Measurements from ENCODE around the gene GDPD5. TPM values are rescaled to one million over a fixed set of nuclear protein-coding genes. Genes with fewer than 3 reads are reported as not detected.

GDPD5 gene
- polyA plus RNA-seq, 1 experiment = 1.4 TPM

DNA sequence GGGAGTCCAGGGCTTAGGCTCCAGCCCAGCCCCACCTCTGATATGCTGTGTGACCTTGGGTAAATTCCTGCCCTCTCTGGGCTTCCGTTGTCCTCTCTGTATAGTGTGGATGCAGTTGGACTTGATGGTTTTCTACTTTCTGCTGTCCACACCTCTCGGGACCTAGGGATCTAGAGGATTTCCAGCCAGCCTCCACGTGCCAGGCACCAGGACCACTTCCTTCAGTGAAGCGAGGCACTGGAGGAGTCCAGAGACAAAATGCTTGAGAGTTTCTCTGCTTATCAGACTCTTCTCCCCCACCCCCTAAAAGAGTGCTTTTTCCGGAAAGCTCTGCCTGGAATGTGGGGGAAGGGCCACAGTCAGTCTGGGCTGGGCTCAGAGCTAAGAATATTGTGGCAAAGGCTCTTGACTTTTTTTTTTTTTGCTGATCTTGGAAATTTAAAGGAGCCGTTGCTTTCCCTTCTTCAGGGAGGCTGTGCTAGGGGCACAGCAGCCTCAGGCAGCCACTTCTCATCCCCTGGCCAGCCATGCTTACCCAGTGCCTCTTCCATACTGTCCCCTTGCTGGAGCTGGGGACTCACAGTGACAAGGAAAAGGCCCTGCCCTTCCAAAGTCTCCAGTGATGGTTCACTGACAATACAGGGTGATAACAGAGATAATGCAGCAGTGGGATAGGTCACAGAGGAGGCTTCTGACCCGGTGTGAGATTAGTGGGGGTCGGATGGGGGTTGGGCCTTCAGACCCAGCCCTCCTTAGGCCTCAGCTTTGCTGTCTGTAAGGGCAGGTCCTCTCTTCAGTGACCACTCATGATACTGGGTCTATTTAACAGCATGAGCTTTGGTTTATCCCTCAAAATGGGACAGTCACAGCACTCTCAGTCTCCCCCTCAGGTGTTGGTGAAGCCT is 33.5 kb upstream of the GDPD5 start:
- CTCF ChIA-PET = interaction anchor here (0.6 to 1.2 kb wide), 5 partner anchors 12 to 648 kb away, joined by 3 to 4 read pairs (median 3); no protein-coding TSS in a partner anchor
- TF ChIP-seq, protein P1, sequence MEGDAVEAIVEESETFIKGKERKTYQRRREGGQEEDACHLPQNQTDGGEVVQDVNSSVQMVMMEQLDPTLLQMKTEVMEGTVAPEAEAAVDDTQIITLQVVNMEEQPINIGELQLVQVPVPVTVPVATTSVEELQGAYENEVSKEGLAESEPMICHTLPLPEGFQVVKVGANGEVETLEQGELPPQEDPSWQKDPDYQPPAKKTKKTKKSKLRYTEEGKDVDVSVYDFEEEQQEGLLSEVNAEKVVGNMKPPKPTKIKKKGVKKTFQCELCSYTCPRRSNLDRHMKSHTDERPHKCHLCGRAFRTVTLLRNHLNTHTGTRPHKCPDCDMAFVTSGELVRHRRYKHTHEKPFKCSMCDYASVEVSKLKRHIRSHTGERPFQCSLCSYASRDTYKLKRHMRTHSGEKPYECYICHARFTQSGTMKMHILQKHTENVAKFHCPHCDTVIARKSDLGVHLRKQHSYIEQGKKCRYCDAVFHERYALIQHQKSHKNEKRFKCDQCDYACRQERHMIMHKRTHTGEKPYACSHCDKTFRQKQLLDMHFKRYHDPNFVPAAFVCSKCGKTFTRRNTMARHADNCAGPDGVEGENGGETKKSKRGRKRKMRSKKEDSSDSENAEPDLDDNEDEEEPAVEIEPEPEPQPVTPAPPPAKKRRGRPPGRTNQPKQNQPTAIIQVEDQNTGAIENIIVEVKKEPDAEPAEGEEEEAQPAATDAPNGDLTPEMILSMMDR (IDR thresholded peaks at IDR 0.05; ENCODE audit: low read depth, low read length) = no peak
- DNase-seq (ENCODE audit: low read depth, low spot score) = no peak
- Histone ChIP-seq H3K4me3 (ENCODE audit: low read depth, low read length) (peak overlapping the region; percentile 49), H3K27me3 (ENCODE audit: control insufficient read depth, insufficient read depth, low read length) (no peaks in the 10 kb centered on the region), H3K9me3 (ENCODE audit: control insufficient read depth, insufficient read depth, low read length) (no peaks in the 10 kb centered on the region; the same call in 1 of the 2 replicates), H3K27ac (ENCODE audit: low read depth, low read length) (peak overlapping the region; percentile 91)
- POLR2A ChIA-PET = interaction anchor here (0.6 to 5.8 kb wide), 7 partner anchors 9 to 544 kb away, joined by 3 to 85 read pairs (median 5); no protein-coding TSS in a partner anchor

DNA sequence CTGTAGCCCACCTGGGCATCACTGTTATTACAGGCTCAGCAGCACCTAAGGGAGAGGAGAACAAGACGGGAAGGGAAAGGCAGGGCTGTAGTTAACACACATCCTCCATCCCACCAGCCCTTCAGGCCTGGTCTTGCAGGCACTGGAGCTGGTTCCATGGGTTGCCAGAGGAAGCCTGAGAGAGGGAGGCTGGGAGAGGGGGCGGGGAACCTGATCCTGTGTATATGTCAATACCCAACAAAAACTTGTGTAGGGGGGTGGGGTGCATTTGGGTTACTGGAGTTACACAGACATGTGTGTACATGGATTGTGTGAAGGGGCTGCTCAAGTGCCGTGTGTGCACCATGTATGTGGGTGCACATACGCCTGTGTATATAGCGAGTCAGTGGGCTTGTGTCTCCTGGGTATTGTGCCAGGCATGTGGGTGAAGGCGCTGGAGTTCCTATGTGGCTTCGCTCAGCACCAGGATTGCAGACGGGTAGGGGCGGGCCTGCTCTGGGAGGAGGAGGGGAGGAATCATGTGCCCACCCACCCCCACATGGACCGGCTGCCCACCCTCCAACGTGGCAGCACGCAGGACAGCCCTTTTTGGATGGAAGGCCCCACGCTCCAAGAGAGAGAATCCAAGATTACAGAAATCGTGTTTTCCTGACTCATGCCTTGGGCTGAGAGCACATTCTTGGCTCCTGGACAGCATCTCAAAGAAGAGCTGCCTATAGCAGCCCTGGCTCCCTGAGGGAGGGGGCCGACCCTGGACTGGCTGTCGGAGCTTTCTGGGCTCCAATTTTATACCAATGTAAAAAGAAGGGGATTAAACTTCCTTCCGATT is 32.1 kb upstream of the GDPD5 start:
- Histone ChIP-seq H3K4me3 (ENCODE audit: low read depth, low read length) (peak overlapping the region; percentile 49; the same call in 1 of the 2 replicates), H3K9me3 (ENCODE audit: control insufficient read depth, insufficient read depth, low read length) (no peaks in the 10 kb centered on the region; the same call in 1 of the 2 replicates), H3K27ac (ENCODE audit: low read depth, low read length) (peak overlapping the region; percentile 91), H3K27me3 (ENCODE audit: control insufficient read depth, insufficient read depth, low read length) (no peaks in the 10 kb centered on the region)
- TF ChIP-seq, protein P1 (IDR thresholded peaks at IDR 0.05; ENCODE audit: low read depth, low read length) = no peak
- POLR2A ChIA-PET = interaction anchor here (1.6 to 5.8 kb wide), 2 partner anchors 10 to 17 kb away, joined by 11 to 85 read pairs; no protein-coding TSS in a partner anchor
- peak; percentile 86 for DNase-seq (ENCODE audit: low read depth, low spot score)
- CTCF ChIA-PET = interaction anchor here (1.0 to 1.2 kb wide), 2 partner anchors 11 to 26 kb away, joined by 3 to 4 read pairs; no protein-coding TSS in a partner anchor

DNA sequence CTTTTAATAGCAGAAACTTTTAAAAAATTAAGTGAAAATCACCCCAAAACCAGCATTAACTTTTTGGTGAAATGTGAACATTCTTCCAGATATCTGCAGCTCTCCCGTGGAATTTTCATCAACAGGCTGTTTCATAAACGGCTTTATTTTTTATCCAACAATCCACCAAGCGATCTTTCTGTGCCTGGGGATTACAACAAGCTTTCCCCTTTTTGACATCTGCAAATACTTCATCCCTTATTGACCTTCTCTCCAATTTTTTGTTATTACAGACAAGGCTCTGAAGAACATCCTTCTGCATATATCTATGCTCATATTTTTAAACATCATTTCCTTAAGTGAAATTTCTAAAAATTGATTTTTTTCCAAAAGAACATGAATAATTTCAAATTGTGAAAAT is 30.5 kb upstream of the GDPD5 start:
- no peak overlapping the region for H3K4me3 ChIP-seq (ENCODE audit: low read depth, low read length)
- no peak overlapping the region for H3K27ac ChIP-seq (ENCODE audit: low read depth, low read length)
- DNase-seq (ENCODE audit: low read depth, low spot score) = no peak
- ChIA-PET POLR2A (no interaction called here), CTCF (no interaction called here)
- TF ChIP-seq, protein P1 (IDR thresholded peaks at IDR 0.05; ENCODE audit: low read depth, low read length) = no peak
- H3K27me3 ChIP-seq (ENCODE audit: control insufficient read depth, insufficient read depth, low read length) = no peaks in the 10 kb centered on the region
- no peaks in the 10 kb centered on the region for H3K9me3 ChIP-seq (ENCODE audit: control insufficient read depth, insufficient read depth, low read length)

DNA sequence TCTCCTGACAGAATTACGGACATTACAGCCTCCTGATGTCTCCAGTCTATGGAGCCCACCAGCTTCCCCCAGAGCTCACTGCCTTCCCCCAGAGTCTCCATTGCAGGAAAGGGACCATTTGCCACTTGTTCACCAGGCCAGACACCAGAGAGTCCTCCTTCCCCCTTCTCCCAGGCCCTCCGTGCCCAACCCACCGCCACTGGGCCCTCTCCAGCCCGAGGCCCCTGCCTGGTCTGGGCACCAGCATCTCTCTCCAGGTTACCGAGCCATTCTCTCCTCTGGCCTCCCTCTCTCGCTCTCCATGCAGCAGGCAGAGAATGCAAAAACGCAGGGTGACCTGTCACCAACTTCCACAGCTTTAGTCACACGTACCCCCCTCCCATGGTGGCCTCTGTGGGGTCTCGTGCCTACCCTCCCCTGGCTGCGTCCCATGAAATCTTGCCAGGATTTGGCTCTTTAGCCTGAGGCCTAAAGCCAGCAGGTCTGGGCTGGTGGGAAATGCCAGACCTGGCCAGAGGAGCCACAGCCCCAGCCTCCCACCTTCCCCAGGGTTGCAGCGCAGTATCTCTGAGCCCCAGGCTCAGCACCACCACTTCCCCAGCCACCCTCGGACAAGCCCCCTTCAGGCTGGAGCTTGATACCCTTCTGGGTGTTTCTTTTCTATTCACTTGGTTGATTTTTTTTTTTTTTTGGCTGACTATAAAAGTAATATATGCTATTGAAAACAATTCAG is 29.5 kb upstream of the GDPD5 start:
- POLR2A ChIA-PET = interaction anchor here (1.2 to 2.7 kb wide), 7 partner anchors 10 to 215 kb away, joined by 4 to 120 read pairs (median 7); partner anchors contain the start of gene SERPINH1
- H3K4me3 ChIP-seq (ENCODE audit: low read depth, low read length) = peak overlapping the region; percentile 52
- peak overlapping the region; percentile 97 for H3K27ac ChIP-seq (ENCODE audit: low read depth, low read length)
- TF ChIP-seq, protein P1 (IDR thresholded peaks at IDR 0.05; ENCODE audit: low read depth, low read length) = no peak
- no peaks in the 10 kb centered on the region for H3K9me3 ChIP-seq (ENCODE audit: control insufficient read depth, insufficient read depth, low read length)
- CTCF ChIA-PET = interaction anchor here (1.2 to 1.3 kb wide), 2 partner anchors 20 to 168 kb away, joined by 3 read pairs; no protein-coding TSS in a partner anchor
- H3K27me3 ChIP-seq (ENCODE audit: control insufficient read depth, insufficient read depth, low read length) = no peaks in the 10 kb centered on the region
- DNase-seq (ENCODE audit: low read depth, low spot score) = no peak
